ENCODE data around the gene RAD51B.

Gene RAD51B

GRCh38 chr14:68586896-68587751 is 767.5 kb downstream of the RAD51B start:
- H4K20me1 ChIP-seq: no peaks in the 10 kb centered on the region
- 0 out of 2 replicates have a peak overlapping the region, but pooled peaks have one; percentile 16 for H3K27ac ChIP-seq
- no peak overlapping the region for H3K4me3 ChIP-seq
- H3K4me2 ChIP-seq: peak overlapping the region; percentile 14
- TF ChIP-seq Cebpa-rat (IDR thresholded peaks at IDR 0.05): no peak
- no peak overlapping the region for H3K9ac ChIP-seq
- no peaks in the 10 kb centered on the region for H3K36me3 ChIP-seq
- H3K27me3 ChIP-seq: no peaks in the 10 kb centered on the region
- H3K4me1 ChIP-seq: peaks cover 45% of the 10 kb centered on the region
- H3K9me3 ChIP-seq: peaks cover 4% of the 10 kb centered on the region; the same call in 1 of the 2 replicates

- Histone ChIP-seq H3K4me1 (peaks cover 48% of the 10 kb centered on the region), H3K4me2 (peak overlapping the region; percentile 14; the same call in 1 of the 2 replicates), H3K4me3 (no peak overlapping the region), H3K9ac (no peak overlapping the region), H3K9me3 (peaks cover 4% of the 10 kb centered on the region; the same call in 1 of the 2 replicates), H3K36me3 (no peaks in the 10 kb centered on the region), H3K27ac (no peak overlapping the region), H4K20me1 (no peaks in the 10 kb centered on the region), H3K27me3 (no peaks in the 10 kb centered on the region)
- no peak for TF ChIP-seq Cebpa-rat (IDR thresholded peaks at IDR 0.05)
These were observed 768.4 kb downstream of the RAD51B start for GRCh38 chr14:68587931-68588330.

- Histone ChIP-seq H3K27me3 (no peaks in the 10 kb centered on the region), H3K27ac (peak overlapping the region; percentile 44), H3K4me3 (no peak overlapping the region), H3K4me1 (peaks cover 65% of the 10 kb centered on the region), H3K36me3 (no peaks in the 10 kb centered on the region), H3K4me2 (peak overlapping the region; percentile 46), H4K20me1 (no peaks in the 10 kb centered on the region), H3K9me3 (peaks cover 4% of the 10 kb centered on the region; the same call in 1 of the 2 replicates), H3K9ac (no peak overlapping the region)
- TF ChIP-seq Cebpa-rat (IDR thresholded peaks at IDR 0.05): no peak
These were observed 770.0 kb downstream of the RAD51B start for GRCh38 chr14:68589447-68590200.

- H3K4me1 ChIP-seq: peaks cover 70% of the 10 kb centered on the region
- H3K9ac ChIP-seq: no peak overlapping the region
- H4K20me1 ChIP-seq: no peaks in the 10 kb centered on the region
- peak overlapping the region; percentile 44; the same call in 1 of the 2 replicates for H3K27ac ChIP-seq
- H3K4me2 ChIP-seq: peak overlapping the region; percentile 46
- no peak overlapping the region for H3K4me3 ChIP-seq
- peaks cover 4% of the 10 kb centered on the region; the same call in 1 of the 2 replicates for H3K9me3 ChIP-seq
- no peak for TF ChIP-seq Cebpa-rat (IDR thresholded peaks at IDR 0.05)
- H3K36me3 ChIP-seq: no peaks in the 10 kb centered on the region
- no peaks in the 10 kb centered on the region for H3K27me3 ChIP-seq
These were observed 770.6 kb downstream of the RAD51B start for GRCh38 chr14:68590201-68590522.

GRCh38 chr14:68591786-68592185 is 772.2 kb downstream of the RAD51B start:
- no peak overlapping the region for H3K27ac ChIP-seq
- H3K9ac ChIP-seq: no peak overlapping the region
- no peaks in the 10 kb centered on the region for H3K27me3 ChIP-seq
- H4K20me1 ChIP-seq: no peaks in the 10 kb centered on the region
- H3K9me3 ChIP-seq: peaks cover 4% of the 10 kb centered on the region; the same call in 1 of the 2 replicates
- TF ChIP-seq Cebpa-rat (IDR thresholded peaks at IDR 0.05): no peak
- H3K36me3 ChIP-seq: no peaks in the 10 kb centered on the region
- H3K4me1 ChIP-seq: peaks cover 73% of the 10 kb centered on the region
- no peak overlapping the region for H3K4me3 ChIP-seq
- no peak overlapping the region for H3K4me2 ChIP-seq

- Histone ChIP-seq H3K9me3 (peaks cover 4% of the 10 kb centered on the region; the same call in 1 of the 2 replicates), H3K9ac (peak overlapping the region; percentile 46; the same call in 1 of the 2 replicates), H3K4me1 (peaks cover 61% of the 10 kb centered on the region), H3K36me3 (no peaks in the 10 kb centered on the region), H3K27me3 (no peaks in the 10 kb centered on the region), H4K20me1 (no peaks in the 10 kb centered on the region), H3K4me3 (no peak overlapping the region), H3K4me2 (peak overlapping the region; percentile 71), H3K27ac (peak overlapping the region; percentile 78)
- TF ChIP-seq Cebpa-rat (IDR thresholded peaks at IDR 0.05): no peak
These were observed 773.5 kb downstream of the RAD51B start for GRCh38 chr14:68592948-68593556.

- peak overlapping the region; percentile 78 for H3K27ac ChIP-seq
- H3K4me2 ChIP-seq: peak overlapping the region; percentile 71
- peak overlapping the region; percentile 48; the same call in 1 of the 2 replicates for H3K9ac ChIP-seq
- no peaks in the 10 kb centered on the region for H3K36me3 ChIP-seq
- H3K9me3 ChIP-seq: peaks cover 4% of the 10 kb centered on the region; the same call in 1 of the 2 replicates
- H3K4me3 ChIP-seq: no peak overlapping the region
- no peak for TF ChIP-seq Cebpa-rat (IDR thresholded peaks at IDR 0.05)
- H3K4me1 ChIP-seq: peaks cover 56% of the 10 kb centered on the region
- H3K27me3 ChIP-seq: no peaks in the 10 kb centered on the region
- no peaks in the 10 kb centered on the region for H4K20me1 ChIP-seq
These were observed 774.4 kb downstream of the RAD51B start for GRCh38 chr14:68593806-68594536.

- no peaks in the 10 kb centered on the region for H3K27me3 ChIP-seq
- peak overlapping the region; percentile 78 for H3K27ac ChIP-seq
- H3K9ac ChIP-seq: peak overlapping the region; percentile 48; the same call in 1 of the 2 replicates
- H3K36me3 ChIP-seq: no peaks in the 10 kb centered on the region
- no peaks in the 10 kb centered on the region for H4K20me1 ChIP-seq
- H3K4me3 ChIP-seq: no peak overlapping the region
- no peak for TF ChIP-seq Cebpa-rat (IDR thresholded peaks at IDR 0.05)
- peaks cover 4% of the 10 kb centered on the region; the same call in 1 of the 2 replicates for H3K9me3 ChIP-seq
- H3K4me1 ChIP-seq: peaks cover 56% of the 10 kb centered on the region
- H3K4me2 ChIP-seq: peak overlapping the region; percentile 71
These were observed 775.3 kb downstream of the RAD51B start for GRCh38 chr14:68594737-68595380.
